OCI-LY7 (cell line): ENCODE measurements around the gene HAND2. TPM values are rescaled to one million over a fixed set of nuclear protein-coding genes. Genes with fewer than 3 reads are reported as not detected.

Source experiments
- Bru-seq: library from RNA; stranded (reverse); fragments of 400-500 nt; gene quantifications from one replicate; lab custom pipeline; 2021; lab: Mats Ljungman, UMichigan
- BruChase-seq, 2 experiments: library from RNA; stranded (reverse); fragments of 400-500 nt; gene quantifications; one replicate each; lab custom pipeline; 2021; lab: Mats Ljungman, UMichigan
- BruUV-seq: library from RNA; stranded (reverse); fragments of 400-500 nt; replicated peaks from 2 replicates; lab custom pipeline; 2021; lab: Mats Ljungman, UMichigan
- CTCF ChIA-PET: fragments of 300-600 bp; sonication (Branson Sonifier 250); formaldehyde crosslinking; loops from one replicate; lab custom pipeline; 2022; ENCODE audit warnings: antibody characterized with exemption; ENCODE audit not compliant: unreplicated experiment; lab: Charles Lee
- POLR2A ChIA-PET: fragments of 300-600 bp; sonication (Branson Sonifier 250); formaldehyde crosslinking; loops from one replicate; lab custom pipeline; 2022; ENCODE audit warnings: antibody characterized with exemption; lab: Charles Lee
- DNase-seq: peaks from one replicate; pipeline ENCODE4 v3.0.0-alpha.2; 2015; ENCODE audit warnings: low spot score
- H2AFZ ChIP-seq: fragments of 200-600 bp; sonication (generic), shearing (Covaris generic); 2 replicates; pipeline ENCODE4 v1.6.1; 2014; ENCODE audit warnings: mild to moderate bottlenecking, antibody characterized with exemption, low read length, moderate library complexity
- H3K27ac ChIP-seq: fragments of 200-600 bp; sonication (generic); 2 replicates; pipeline ENCODE4 v1.5.1; 2014; ENCODE audit warnings: mixed run types, low read depth, mild to moderate bottlenecking, moderate library complexity, low read length, inconsistent platforms; ENCODE audit not compliant: poor library complexity, severe bottlenecking
- H3K36me3 ChIP-seq: fragments of 200-600 bp; sonication (generic); 2 replicates; pipeline ENCODE4 v1.6.1; 2014; ENCODE audit warnings: mild to moderate bottlenecking, antibody characterized with exemption, low read length, moderate library complexity, mixed read lengths; ENCODE audit not compliant: insufficient read depth
- H3K4me1 ChIP-seq: fragments of 200-600 bp; sonication (generic); 2 replicates; pipeline ENCODE4 v1.5.1; 2014; ENCODE audit warnings: mild to moderate bottlenecking, low read length; ENCODE audit not compliant: insufficient read depth, poor library complexity, severe bottlenecking
- H3K4me2 ChIP-seq: fragments of 200-600 bp; sonication (generic); 2 replicates; pipeline ENCODE4 v1.6.1; 2014; ENCODE audit warnings: mild to moderate bottlenecking, low read length
- H3K4me3 ChIP-seq: fragments of 200-600 bp; sonication (generic); 2 replicates; pipeline ENCODE4 v1.5.1; 2014; ENCODE audit warnings: mild to moderate bottlenecking, low read depth, low read length; ENCODE audit not compliant: poor library complexity, severe bottlenecking
- H3K79me2 ChIP-seq: fragments of 200-600 bp; sonication (generic); 2 replicates; pipeline ENCODE4 v1.6.1; 2016; ENCODE audit warnings: low read depth, mild to moderate bottlenecking, low read length, moderate library complexity, mixed read lengths; ENCODE audit not compliant: insufficient read depth
- H3K9me2 ChIP-seq: fragments of 200-600 bp; sonication (generic); 2 replicates; pipeline ENCODE4 v1.6.1; 2016; ENCODE audit warnings: mild to moderate bottlenecking, low read length, mixed read lengths; ENCODE audit not compliant: insufficient read depth
- H3K9me3 ChIP-seq: fragments of 200-600 bp; sonication (generic); 2 replicates; pipeline ENCODE4 v1.6.1; 2014; ENCODE audit warnings: mild to moderate bottlenecking, mixed run types, low read length, mixed read lengths
- H4K20me1 ChIP-seq: fragments of 200-600 bp; sonication (generic); 2 replicates; pipeline ENCODE4 v1.6.1; 2014; ENCODE audit warnings: mild to moderate bottlenecking, antibody characterized with exemption, low read length, moderate library complexity, mixed read lengths; ENCODE audit not compliant: insufficient read depth
- EZH2phosphoT487 ChIP-seq: fragments of 200-600 bp; sonication (generic); IDR thresholded peaks from 2 replicates; pipeline ENCODE4 v1.6.1; 2018; ENCODE audit warnings: low read depth, borderline replicate concordance, mild to moderate bottlenecking, mixed run types, antibody characterized with exemption, low read length, moderate library complexity, mixed read lengths
- intact Hi-C: fragments of 100-400 bp; cut with micrococcal nuclease; formaldehyde crosslinking; loops from one replicate; pipeline ENCODE4 v1.10.0; 2022; ENCODE audit not compliant: unreplicated experiment
- long read RNA-seq: library from polyadenylated mRNA; stranded (forward); transcript quantifications from one replicate; pipeline ENCODE4 v2.0.0, GENCODE V29; 2022
- total RNA-seq, 2 experiments: library from RNA; depleted of rRNA in 1 of 2; stranded (reverse); fragments of >200 nt in 1 of 2; shearing (Covaris generic) in 1 of 2; gene quantifications; 2 replicates each; pipeline ENCODE4 v1.2.3, GENCODE V29; 2014 to 2022
- TF ChIP-seq, protein P1 (sequence below): fragments of 200-600 bp; sonication (generic); conservative IDR thresholded peaks from 2 replicates; pipeline ENCODE4 v1.5.1; 2014; ENCODE audit warnings: mild to moderate bottlenecking, antibody characterized with exemption, low read length, moderate library complexity, mixed read lengths

The HAND2 gene
- total RNA-seq (2014; rRNA removed; shearing (Covaris generic)), result not detected in 2 replicates
- not detected in 2 replicates for total RNA-seq (2022)
- Bru-seq, nascent RNA, result not detected
- BruChase-seq, experiment 1, labeled RNA remaining after a 6-hour chase, result not detected
- not detected for BruChase-seq, experiment 2, labeled RNA remaining after a 2-hour chase
- long read RNA-seq, result 0 reads

DNA sequence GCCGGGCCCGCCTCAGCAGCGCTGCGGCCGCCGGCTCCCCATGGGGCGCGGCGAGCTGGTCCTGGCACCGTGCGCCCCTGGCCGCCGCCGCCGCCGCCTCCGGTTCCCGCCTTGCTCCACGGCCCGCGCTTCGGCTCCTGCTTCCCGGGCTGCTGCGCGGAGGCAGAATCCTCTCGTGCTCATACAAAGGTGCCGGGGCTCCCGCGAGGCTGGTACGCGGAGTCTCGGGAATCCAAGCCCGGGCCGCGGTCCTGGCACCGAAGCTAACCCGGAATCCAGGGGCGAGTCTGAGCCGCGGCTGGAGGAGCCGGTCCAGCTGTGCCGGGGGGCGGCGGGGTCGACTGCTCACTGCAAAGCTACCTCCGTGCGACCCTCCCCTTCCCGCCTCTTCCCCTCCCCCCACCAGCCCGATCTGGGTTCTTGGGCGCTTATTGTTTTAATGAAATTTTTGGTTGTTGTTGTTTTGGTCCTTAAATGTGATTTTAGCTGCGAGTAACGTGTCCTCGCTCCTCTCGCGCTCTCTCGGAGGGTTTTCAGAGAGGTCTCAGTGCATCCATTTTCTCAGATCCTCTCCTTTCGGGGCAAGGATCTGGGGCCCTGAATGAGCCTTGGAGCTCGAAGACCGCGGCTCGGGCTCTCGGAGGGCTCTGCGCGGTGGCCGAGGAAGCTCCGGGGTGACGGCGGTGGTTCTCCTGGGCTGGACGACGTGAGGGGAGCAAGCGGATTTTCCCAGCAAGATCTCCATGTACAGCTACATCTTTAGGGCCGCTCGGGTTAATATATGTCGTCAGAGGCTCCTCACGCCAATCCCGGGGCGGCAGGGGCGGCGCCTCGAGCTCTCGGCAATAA is at the start of gene HAND2:
Gene HAND2, minus strand, starts transcription at position 753 of the 849 bp plus-strand sequence. CDS start 940 bp downstream, outside the sequence.
- H3K27ac ChIP-seq, result no peak within 1 kb of the TSS
- no peak for DNase-seq
- BruUV-seq, result no TSS peak
- H3K4me2 ChIP-seq, result no peak within 1 kb of the TSS
- no peaks in the 10 kb centered on the region for H3K79me2 ChIP-seq
- no peaks in the 10 kb centered on the region for H3K36me3 ChIP-seq
- ChIA-PET POLR2A (no interaction called here), CTCF (no interaction called here)
- H2AFZ ChIP-seq, result no peak within 1 kb of the TSS
- H3K9me2 ChIP-seq, result no peaks in the 10 kb centered on the region
- no peaks in the 10 kb centered on the region for H3K4me1 ChIP-seq
- no peak within 1 kb of the TSS for H3K4me3 ChIP-seq
- no peaks in the 10 kb centered on the region for H4K20me1 ChIP-seq
- no peak for TF ChIP-seq EZH2phosphoT487
- TF ChIP-seq, protein P1, sequence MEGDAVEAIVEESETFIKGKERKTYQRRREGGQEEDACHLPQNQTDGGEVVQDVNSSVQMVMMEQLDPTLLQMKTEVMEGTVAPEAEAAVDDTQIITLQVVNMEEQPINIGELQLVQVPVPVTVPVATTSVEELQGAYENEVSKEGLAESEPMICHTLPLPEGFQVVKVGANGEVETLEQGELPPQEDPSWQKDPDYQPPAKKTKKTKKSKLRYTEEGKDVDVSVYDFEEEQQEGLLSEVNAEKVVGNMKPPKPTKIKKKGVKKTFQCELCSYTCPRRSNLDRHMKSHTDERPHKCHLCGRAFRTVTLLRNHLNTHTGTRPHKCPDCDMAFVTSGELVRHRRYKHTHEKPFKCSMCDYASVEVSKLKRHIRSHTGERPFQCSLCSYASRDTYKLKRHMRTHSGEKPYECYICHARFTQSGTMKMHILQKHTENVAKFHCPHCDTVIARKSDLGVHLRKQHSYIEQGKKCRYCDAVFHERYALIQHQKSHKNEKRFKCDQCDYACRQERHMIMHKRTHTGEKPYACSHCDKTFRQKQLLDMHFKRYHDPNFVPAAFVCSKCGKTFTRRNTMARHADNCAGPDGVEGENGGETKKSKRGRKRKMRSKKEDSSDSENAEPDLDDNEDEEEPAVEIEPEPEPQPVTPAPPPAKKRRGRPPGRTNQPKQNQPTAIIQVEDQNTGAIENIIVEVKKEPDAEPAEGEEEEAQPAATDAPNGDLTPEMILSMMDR, result no peak
- H3K9me3 ChIP-seq, result no peaks in the 10 kb centered on the region
- intact Hi-C loops, result no loop called here

DNA sequence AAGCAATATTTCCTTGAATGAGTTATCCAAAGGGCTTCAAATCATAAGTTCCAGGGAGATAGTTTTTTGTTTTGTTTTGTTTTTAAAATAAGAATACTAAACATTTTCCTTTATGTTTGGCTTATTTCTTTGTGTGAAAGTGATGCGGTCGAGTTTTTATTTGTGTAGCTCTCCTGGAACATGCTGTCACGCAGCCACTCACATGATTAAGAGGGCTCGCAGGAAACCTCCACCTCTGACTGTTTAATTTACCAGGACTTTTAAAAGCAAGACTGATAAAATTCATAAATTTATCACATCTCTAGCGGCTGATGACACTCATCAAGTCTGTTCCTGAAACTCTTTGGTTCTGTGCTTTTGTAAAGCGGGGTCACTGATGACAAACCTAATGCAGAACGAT is 48.9 kb upstream of the HAND2 start:
- H3K27ac ChIP-seq, result no peak overlapping the region
- no peaks in the 10 kb centered on the region for H3K9me3 ChIP-seq
- H3K4me1 ChIP-seq, result no peaks in the 10 kb centered on the region
- H3K36me3 ChIP-seq, result no peaks in the 10 kb centered on the region
- POLR2A ChIA-PET, result interaction anchor here (0.7 to 1.3 kb wide), 2 partner anchors 11 to 441 kb away, joined by 3 read pairs; no protein-coding TSS in a partner anchor
- no peak overlapping the region for H3K4me2 ChIP-seq
- intact Hi-C loops, result no loop called here
- DNase-seq, result no peak
- no peak overlapping the region for H3K4me3 ChIP-seq
- no TSS peak for BruUV-seq
- CTCF ChIA-PET, result no interaction called here
- H3K79me2 ChIP-seq, result no peaks in the 10 kb centered on the region
- no peaks in the 10 kb centered on the region for H3K9me2 ChIP-seq
- no peak overlapping the region for H2AFZ ChIP-seq
- TF ChIP-seq EZH2phosphoT487, result no peak
- TF ChIP-seq, protein P1, result no peak
- no peaks in the 10 kb centered on the region for H4K20me1 ChIP-seq
